GM21717 (cell line): ENCODE data around the gene PLTP.
A peak's percentile ranks its signal among the peaks of the same experiment; 100 is the strongest.
"Not testable (repeated sequence)": the region's sequence is repeated elsewhere in the genome, so short reads cannot be mapped to it uniquely, and the experiment has no call there.

Experiments
- ATAC-seq: cut with Tn5 transposase; IDR thresholded peaks from one replicate; pipeline ENCODE4 v1.9.1; 2021; ENCODE audit warnings: mild to moderate bottlenecking, moderate library complexity; ENCODE audit not compliant: unreplicated experiment

The PLTP gene, protein sequence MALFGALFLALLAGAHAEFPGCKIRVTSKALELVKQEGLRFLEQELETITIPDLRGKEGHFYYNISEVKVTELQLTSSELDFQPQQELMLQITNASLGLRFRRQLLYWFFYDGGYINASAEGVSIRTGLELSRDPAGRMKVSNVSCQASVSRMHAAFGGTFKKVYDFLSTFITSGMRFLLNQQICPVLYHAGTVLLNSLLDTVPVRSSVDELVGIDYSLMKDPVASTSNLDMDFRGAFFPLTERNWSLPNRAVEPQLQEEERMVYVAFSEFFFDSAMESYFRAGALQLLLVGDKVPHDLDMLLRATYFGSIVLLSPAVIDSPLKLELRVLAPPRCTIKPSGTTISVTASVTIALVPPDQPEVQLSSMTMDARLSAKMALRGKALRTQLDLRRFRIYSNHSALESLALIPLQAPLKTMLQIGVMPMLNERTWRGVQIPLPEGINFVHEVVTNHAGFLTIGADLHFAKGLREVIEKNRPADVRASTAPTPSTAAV

DNA sequence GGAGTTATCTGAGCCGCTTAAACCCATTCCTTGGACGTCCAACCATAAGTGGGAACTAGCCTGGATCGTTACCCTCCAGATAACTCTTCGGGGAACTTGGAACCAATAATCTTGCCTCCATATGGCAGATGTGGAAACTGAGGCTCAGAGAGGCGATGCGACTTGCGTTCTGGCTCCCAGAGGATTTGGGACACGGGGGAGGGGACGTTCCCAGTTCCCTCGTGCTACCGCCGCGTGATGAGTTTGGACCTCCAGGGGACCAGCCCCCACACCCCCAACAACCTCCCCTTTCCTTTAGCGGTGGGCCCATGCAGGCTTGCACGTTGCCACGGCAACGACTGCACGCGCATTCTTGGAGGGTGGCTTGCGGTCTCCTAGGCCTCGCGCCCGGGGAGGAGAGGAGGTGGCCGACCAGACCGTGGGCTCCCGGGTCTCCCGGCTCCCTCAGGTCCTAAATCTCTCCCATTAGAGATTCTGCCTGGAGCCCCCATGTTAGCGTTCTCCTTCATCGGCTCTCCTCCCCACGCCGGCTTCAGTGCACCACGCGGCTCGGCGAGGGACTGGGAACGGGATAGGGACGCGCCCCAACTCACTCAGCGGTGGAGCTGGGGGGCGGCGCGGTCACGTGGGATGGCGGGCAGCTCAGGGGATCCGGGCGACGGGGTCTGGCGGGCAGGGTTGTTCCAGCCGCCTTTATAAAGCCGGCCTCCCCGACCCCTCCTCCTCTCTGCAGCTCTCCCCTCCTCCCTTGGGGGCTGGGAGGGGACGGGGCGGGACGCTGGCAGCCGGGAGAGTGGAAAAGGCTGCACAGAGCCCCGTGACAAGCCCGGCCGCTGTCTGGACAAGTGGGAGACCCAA lies at the start of gene PLTP:
PLTP (minus strand) TSS at position 670 of the 858 bp plus-strand sequence. CDS start 703 bp downstream, outside the sequence.
- ATAC-seq, result peak; percentile 9

DNA sequence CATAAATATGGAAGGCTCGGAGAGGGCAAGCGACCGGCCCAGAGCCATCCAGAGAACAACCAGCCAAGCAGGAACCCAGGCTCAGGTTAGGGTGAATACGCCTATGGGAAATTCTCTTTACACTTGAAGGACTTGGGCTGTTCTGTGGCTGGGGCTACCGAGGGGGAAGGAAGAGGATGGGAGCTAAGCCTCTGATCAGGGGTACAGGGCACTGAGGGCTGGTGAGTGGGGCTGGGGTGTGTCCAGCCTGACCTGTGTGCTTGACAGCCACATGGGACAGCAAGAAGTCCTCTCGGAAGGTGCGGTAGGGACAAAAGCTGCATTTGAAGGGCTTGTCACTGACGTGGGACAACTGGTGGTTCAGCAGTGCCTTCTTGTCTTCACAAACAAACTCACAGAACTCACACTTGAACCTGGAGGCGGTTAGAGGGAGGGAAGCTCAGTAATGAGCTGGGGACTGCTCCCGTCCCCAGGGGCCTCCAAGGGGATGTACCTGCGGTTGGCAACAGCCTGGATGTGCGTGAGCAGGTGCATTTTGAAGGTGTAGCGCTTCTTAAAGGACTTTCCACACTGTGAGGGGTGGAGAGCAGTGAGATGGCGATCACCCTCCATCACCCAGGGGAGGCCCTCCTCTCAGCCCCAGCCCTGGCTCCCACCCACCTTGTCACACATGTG lies 48.1 kb upstream of the PLTP start:
- ATAC-seq, result no peak

DNA sequence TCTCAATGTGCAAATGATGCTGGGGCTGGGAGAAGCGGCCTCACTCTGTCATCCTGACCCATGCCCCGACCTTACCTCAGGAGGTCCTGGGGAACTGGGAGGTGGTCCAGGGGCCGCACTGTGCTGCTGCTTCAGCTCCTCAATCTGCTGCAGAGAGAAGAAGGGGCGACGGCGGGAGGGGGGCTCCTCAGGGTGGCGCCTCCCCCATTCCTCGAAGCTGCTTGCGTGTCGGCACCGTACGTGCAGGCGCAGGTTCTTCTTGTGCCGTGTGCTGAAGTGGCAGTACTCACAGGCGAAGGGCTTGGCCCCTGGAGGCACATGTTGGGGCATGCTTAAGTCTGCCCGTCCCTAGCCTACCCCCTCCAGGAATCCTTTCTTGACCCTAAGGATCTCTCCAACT lies 47.2 kb upstream of the PLTP start:
- ATAC-seq, result no peak

DNA sequence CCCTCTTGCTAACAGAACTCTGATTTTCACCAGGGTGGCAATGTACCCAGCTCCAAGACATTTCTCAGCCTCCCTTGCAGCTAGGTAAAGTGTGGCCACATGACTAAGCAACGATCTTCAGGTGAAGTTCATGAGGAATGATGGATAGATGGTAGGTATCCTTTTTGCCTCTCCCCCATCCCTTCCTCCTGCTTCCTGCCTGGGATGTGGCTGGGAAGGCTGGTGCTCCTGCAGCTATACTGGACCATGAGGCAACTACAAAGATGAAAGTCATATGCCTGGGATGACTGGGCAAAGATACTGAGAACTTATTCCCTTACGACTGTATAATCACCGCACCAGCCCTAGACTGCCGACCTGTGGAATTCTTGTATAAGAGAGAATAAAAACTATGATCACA lies 46.6 kb upstream of the PLTP start:
- ATAC-seq, result no peak

DNA sequence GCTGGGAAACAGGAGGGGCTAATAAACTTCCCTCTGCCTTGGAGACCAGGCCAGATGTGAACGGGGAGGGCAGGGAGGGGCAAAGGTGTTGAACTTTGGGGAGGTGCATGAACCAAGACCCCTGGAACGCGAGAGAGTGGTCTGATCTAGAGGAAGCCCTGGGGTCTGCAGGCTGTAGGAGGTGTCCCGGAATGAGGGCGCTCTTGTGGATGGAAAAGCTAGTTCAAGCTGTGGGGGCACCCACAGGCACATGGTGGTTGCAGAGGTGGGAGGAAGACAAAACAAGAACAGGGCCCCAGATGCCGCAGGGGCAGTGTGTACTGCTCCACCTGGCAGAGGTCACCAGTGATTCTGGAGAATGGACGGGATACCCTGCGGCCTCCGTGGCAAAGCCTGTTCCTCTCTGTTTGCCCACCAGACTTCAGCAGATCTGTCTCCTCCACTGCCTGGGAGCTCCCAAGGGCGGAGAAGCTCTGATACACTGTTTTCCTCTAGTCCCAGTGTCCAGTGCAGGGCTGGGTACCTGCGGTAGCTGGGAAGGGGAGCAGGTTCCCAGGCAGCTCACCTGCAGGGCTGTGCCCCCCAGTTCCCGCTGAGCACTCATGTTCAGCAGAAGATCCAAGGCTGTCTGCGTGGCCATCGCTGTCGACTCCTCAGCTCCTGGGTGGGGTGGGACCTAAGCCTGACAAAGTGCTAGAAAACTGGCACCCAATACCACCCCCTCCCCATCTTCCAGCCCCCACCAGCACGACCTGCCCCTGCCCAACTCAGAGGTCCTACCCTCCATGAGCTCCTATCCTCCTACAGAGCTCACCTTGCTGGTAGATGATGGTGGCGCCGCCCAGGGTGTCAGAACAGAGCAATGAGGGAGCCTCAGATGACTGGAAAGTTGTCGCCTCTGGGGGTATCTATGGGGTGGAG lies 45.3 kb upstream of the PLTP start:
- ATAC-seq, result no peak

DNA sequence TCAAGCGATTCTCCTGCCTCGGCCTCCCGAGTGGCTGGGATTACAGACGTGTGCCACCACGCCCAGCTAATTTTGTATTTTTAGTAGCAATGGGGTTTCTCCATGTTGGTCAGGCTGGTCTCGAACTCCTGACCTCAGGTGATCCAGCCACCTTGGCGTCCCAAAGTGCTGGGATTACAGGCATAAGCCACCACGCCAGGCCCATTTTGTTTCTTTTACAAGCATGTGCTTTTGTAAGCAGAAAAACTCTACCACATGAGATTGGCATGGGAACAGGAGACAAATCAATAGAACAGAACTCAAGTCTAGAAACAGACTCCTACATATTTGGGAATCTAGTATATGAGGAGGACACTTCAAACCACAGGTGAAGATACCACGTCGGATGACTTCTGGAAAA lies 44.4 kb upstream of the PLTP start:
- ATAC-seq, result not testable (repeated sequence)

DNA sequence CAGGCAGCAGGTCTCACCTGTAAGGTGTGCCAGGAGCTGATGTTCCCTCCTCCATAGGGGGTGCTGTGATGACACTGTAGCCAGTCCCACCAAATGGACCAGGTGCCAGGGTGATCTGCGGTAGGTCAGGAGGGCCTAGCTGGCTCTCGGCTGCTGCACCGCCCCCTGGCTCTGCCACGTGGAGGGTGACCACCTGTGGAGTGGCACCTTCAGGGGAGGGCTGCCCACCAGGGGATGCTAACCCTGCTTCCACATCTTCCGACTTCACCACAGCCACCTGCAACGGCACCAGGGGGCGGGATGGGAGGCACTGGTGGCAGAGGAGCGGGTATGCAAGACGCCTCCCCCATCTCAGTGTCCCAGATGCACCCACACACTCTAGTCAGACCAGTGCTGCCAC lies 41.7 kb upstream of the PLTP start:
- no peak for ATAC-seq

DNA sequence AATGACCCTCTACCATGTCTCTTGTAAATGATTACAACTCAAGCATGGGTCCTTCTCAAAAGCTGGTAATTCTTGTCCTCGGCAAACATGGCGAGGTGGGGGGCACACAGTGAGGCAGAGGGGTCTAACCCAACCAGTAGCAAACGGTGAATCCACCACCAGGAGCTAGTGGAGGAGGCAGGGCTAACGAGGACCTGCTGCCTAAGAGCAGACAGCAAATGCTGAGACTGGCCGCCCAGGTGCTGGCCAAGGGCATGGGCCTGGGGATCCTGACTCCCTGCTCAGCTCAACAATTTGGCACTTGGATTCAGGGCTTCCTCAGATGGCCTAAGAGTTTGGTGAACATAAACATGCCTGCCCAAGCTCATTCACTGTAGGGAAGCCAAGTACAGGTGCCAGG lies 40.9 kb upstream of the PLTP start:
- no peak for ATAC-seq

DNA sequence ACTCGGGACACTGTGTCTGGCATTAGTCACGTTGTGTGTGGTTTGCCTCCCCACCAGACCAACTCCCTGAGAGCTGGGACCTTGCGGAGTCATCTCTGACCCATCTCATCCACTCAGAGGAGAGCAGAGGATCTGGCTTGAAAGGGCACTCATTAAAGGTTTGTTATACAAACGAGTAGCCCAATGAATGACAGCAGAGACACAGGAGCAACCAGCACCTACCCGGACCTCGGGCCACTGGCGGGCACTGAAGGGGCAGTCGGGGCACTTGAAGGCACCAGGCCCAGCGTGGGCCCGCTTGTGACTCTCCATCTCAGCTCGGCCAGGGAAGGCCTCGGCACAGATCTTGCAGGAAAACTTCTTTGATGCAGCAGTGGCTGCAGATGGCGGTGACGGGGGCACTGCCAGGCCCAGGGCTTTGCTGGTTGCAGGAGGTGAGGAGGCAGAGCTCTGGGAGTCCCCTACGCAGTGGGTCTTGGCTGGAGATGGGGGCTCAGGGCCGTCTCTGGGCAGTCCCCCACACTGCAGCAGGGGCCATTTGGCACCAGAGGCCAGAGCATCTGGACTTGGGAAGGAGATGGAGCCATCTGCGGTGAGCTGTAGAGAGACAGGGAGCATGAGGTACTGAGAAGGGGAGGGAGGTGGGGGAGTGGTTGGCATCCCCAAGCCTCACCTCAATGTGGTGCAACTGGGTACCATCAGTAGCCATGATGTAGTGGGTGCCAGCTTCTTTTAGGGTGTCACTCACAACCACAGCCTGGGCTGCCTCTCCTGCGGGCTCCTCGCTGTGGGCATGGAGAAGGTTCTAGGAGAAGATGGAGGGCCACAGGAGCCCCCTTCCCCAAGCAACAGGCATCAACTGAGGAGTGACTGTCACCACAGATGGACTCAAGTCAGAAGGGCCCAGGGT lies 40.2 kb upstream of the PLTP start:
- ATAC-seq, result no peak

DNA sequence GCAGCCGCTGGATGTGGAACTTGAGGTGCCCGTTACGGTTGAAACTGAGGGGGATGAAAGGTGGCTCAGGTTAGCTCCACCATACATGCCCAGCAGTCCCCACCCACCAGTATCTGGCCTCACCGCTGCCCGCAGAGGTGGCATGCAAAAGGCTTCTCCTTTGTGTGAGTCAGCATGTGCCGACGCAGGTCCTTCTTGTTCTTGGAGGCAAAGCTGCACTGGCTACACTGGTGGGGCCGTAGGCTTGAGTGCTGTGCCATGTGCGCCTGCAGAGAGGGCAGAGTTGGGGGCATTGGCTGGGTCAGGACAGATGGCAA lies 38.3 kb upstream of the PLTP start:
- no peak for ATAC-seq

DNA sequence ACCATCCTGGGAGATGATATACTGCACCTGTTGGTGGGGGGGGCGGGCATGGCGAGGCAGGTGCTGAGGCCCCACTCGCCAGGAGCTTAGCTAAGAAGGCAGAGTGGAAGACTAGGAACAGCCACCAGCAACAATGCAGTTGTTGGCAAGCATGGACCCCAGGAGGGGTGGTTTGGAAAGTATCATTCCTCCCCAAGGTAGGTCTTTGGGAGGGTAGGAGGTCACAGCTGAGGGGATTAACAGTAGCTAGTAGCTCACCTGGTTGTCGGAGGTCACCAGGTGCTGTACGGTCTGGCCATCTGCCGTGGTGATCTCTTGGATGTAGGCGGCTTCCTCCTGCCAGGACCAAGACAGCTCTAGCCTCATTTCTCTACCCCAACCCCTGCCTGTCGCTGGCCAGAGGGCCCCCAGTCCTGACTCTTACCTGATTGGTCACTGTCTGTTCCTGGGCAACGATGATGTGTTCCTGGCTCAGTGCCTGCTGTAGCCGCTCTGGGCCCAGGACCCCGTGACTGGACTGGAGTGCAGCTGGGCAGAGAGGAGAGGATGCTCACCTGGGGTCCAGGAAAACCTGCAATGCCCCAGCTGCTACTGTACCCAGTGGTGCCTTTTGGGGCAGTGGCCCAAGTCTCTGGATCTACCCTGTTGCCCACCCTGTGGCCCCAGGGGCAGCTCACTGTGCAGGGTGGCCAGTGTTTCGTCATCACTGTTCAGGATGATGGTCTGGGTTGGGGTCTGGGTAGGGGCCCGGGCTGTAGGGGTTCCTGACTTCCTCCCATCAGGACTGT lies 37.8 kb upstream of the PLTP start:
- no peak for ATAC-seq

DNA sequence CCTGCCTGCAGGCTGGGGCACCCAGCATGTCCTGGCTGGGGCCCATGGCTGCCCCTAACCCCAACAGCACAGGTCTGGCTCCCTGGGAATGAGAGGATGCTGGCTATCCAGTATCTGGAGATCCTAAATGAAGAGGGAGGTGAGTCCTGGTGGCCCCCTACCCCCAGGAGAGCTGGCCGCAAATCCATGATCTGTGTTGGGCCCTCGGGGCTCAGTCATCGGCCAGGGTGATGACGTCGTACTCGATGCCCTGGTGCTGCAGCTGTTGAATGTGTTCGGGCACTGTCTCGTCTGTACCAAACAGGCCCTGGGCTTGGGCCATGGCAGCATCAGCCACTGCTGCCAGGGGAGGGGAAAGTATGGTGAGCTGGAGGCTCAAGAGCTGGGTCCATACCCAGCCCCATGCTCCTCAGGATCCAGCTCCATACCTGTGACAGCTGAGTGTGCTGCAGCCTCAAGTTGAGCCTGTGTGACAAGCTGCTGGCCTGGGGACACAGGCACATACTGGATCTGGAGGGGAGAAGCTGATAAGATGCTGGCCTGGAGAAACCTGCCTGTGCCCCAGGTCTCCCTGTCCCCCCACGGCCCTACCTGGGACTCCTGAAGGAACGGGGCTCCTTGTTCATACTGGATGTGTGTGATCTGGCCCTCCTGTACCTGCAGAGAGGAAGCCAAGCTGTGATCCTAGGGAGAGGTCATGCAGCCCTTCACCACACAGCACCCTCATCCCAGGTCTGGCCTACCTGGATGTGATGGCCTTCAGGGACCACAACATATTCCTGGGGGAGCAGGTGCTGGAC lies 37.0 kb upstream of the PLTP start:
- ATAC-seq, result no peak

DNA sequence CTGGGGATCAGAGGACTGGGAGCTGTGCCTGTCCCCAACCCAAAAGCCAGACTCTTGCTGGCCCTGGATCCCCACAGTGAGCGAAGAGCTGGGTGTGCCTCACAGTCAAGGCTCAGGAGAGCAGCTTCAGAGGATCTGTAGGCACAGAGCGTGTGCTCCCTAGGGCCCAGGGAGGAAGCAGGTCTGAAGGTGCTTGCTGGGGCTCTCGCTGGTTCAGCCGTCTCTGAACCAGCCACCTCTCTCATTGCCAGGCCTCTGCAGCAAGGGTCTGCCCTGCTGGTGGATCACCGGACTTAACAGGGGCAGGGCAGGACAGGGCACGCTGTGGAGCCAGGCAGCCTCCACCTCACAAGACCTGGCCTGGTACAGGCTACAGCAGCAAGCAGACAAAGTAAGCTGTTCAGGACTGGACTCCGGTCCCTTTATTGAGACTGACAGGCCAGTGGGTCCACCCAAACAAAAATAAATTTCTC lies 36.3 kb upstream of the PLTP start:
- no peak for ATAC-seq

DNA sequence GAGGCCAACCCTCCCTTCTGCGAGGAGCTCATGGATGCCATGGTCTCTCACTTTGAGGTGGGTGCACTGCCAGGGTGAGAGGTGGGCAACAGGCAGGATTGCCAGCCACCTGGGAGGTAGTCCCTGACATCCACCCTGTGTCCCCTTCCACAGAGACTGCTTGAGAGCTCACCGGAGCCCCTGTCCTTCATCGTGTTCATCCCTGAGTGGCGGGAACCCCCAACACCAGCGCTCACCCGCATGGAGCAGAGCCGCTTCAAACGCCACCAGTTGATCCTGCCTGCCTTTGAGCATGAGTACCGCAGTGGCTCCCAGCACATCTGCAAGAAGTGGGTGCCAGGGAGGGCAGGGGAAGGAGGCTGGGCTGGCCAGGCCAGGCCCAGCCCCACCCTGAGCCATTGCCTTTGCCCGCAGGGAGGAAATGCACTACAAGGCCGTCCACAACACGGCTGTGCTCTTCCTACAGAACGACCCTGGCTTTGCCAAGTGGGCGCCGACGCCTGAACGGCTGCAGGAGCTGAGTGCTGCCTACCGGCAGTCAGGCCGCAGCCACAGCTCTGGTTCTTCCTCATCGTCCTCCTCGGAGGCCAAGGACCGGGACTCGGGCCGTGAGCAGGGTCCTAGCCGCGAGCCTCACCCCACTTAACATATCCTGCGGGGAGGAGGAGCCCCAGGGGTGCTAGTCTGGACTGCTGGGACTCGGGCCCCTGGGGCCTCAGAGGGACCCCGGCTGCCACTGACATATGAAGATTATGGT lies 35.3 kb upstream of the PLTP start:
- no peak for ATAC-seq

DNA sequence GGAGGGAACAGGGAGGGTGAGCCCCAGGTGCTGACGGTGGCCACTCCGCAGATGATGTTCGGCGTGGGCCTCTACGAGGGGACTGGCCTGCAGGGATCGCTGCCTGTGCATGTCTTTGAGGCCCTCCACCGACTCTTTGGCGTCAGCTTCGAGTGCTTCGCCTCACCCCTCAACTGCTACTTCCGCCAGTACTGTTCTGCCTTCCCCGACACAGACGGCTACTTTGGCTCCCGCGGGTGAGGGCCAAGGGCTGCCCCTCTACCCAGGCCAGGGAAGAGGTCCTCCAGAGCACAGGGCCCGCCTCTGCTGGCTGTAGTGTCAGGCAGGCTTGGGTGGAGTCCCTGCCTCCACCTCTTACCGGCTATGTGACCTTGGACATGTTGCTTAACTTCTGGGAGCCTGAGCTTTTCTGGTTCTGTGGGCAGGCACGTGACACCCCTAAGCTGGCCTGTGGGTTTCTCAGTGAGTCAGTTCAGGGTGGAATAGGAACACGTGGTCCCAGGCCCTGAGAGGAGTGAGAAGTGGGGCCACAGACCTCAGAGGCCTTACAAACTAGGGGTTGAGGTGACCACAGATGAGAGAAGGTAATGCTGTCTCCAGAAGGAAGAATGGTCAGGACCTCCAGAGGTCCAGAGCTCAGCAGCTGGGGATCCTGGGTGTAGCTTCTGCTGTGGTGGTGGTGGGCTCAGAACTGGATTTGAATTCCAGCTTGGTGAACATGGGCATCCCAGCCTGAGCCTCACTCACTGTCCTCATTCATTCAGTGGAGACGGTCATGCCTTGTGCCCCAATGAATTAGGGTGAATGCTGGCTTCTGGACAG lies 34.4 kb upstream of the PLTP start:
- ATAC-seq, result no peak

DNA sequence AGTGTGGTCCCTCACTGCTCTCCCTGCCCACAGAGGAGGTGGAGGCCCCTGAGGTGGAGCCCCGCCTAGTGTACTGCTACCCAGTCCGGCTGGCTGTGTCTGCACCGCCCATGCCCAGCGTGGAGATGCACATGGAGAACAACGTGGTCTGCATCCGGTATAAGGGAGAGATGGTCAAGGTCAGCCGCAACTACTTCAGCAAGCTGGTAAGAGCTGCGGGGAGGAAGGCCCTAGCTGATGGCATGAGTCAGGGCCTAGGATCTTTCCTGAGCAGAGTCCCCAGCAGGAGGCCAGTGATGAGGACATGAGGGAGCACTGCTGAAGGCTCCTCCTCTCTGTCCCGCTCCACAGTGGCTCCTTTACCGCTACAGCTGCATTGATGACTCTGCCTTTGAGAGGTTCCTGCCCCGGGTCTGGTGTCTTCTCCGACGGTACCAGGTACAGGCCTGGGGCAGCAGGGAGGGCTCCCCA lies 33.8 kb upstream of the PLTP start:
- ATAC-seq, result no peak
